Esophagus muscularis mucosa (tissue), 4 donors: ENCODE data around the gene SNX7.

Experiments used
- CTCF ChIP-seq, 3 experiments: fragments of 200-600 bp in 2 of 3; fragments of 450-650 bp in 1 of 3; sonication (generic) in 2 of 3; IDR thresholded peaks; one replicate each; pipeline ENCODE4 v1.5.1; 2017 to 2019; ENCODE audit warnings: antibody characterized with exemption in 3 of 3, mild to moderate bottlenecking in 2 of 3, moderate library complexity in 1 of 3
- EP300 ChIP-seq: sonication (generic); formaldehyde crosslinking; IDR thresholded peaks from one replicate; pipeline ENCODE4 v1.6.1; 2017; ENCODE audit warnings: antibody characterized with exemption
- POLR2AphosphoS5 ChIP-seq, 2 donors: sonication (generic); formaldehyde crosslinking; IDR thresholded peaks; one replicate each; pipeline ENCODE4 v1.6.1; 2017; ENCODE audit warnings: antibody characterized with exemption in 2 of 2

GRCh38 chr1:98653123-98653522 lies 8.4 kb upstream of the SNX7 start:
- no peak for TF ChIP-seq CTCF (IDR thresholded peaks at IDR 0.05)
- no peak for TF ChIP-seq POLR2AphosphoS5 (IDR thresholded peaks at IDR 0.05)
- TF ChIP-seq EP300, result no peak
